ENCODE data around the gene CRYBG2. TPM values are rescaled to one million over a fixed set of nuclear protein-coding genes. Genes with fewer than 3 reads are reported as not detected.

CRYBG2 gene
- total and polyA plus RNA-seq, 2 of the 8 experiments (the other 6 are each of a cell fraction or from before 2014, with no cell fraction given), result 14.2 to 17.0 TPM

DNA sequence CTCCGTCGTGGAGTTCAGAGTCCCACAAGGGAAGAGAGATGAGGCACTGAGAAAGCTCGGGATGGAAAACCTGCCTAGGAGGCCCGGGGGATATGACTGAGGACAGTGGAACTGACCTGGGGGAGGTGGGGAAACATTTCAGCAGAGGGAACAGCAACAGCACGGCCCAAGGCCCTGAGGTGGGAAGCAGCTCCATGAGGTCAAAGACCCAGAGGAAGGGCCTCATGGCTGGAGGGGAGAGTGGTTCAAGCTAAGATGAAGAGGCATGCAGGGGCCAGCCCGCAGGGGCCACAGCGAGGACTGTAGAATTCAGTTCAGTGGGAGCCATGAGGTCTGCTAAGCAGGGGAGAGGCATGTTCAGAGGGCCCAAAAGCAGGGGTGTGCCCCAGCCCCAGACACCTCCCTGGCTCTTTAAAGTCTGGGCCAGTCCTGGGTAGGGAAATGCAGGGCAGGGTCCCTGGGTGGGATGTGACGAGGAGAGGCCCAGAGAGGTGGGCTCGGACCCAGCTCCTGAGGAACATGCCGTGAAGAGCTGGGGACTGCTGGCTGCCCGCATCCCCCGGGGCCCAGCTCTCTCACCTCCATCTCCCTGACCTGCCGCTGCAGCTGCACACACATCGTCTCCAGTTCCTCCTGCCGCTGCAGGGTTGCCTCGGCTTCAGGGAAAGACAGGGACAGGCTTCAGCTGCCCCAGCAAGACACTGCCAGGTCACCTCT, 57.4 kb downstream of the CRYBG2 start:
- TF ChIP-seq EGR1 (IDR thresholded peaks at IDR 0.05; ENCODE audit: borderline replicate concordance, low read depth, low read length) (no peak), CREB1 (IDR thresholded peaks at IDR 0.05) (no peak), SUZ12 (IDR thresholded peaks at IDR 0.05; ENCODE audit: low read length) (no peak), SP4 (IDR thresholded peaks at IDR 0.05; ENCODE audit: low read length) (no peak), MAFK (IDR thresholded peaks at IDR 0.05; ENCODE audit: low read depth, low read length) (no peak), CBX5 (IDR thresholded peaks at IDR 0.05; ENCODE audit: low read depth, low read length) (no peak), BCL11A (IDR thresholded peaks at IDR 0.05; ENCODE audit: low read depth in 2 of 2, low read length in 2 of 2) (no peak), HDAC6 (IDR thresholded peaks at IDR 0.05; ENCODE audit: low read depth, low read length) (no peak), KDM4A (IDR thresholded peaks at IDR 0.05; ENCODE audit: low read depth, low read length, severe bottlenecking) (no peak), SAP30 (IDR thresholded peaks at IDR 0.05; ENCODE audit: insufficient read depth, insufficient replicate concordance, low read length) (no peak)
- TF ChIP-seq, protein P1, sequence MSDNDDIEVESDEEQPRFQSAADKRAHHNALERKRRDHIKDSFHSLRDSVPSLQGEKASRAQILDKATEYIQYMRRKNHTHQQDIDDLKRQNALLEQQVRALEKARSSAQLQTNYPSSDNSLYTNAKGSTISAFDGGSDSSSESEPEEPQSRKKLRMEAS (IDR thresholded peaks at IDR 0.05), result no peak
- Histone ChIP-seq H3K18ac (ENCODE audit: extremely low read depth, low read length) (no peak overlapping the region), H3K9me3 (ENCODE audit: insufficient read depth in 2 of 2, low read depth in 1 of 2, low read length in 1 of 2) (no peaks in the 10 kb centered on the region), H2AK5ac (ENCODE audit: low read depth, low read length) (no peak overlapping the region), H2AFZ (ENCODE audit: low read length) (no peak overlapping the region), H2BK15ac (ENCODE audit: low read length) (no peak overlapping the region), H2BK5ac (ENCODE audit: low read depth, low read length) (no peak overlapping the region; the same call in 1 of the 2 replicates), H3K14ac (ENCODE audit: insufficient read length) (no peak overlapping the region), H3K79me1 (ENCODE audit: low read depth, low read length) (no peaks in the 10 kb centered on the region), H3K27ac (ENCODE audit: low read depth, low read length) (no peak overlapping the region), H3K4ac (replicated peaks; ENCODE audit: insufficient read length, low read depth, low read length) (no peak overlapping the region), H4K91ac (replicated peaks; ENCODE audit: insufficient read length, low read length) (no peak overlapping the region), H2BK12ac (ENCODE audit: low read depth, low read length) (no peak overlapping the region), H3K27me3 (replicated peaks in 1 of 4; ENCODE audit: control insufficient read depth in 3 of 4, extremely low read depth in 1 of 4, insufficient read depth in 3 of 4, low read length in 3 of 4) (no peaks in the 10 kb centered on the region), H2BK120ac (replicated peaks; ENCODE audit: low read depth, low read length) (no peak overlapping the region), H3K4me2 (ENCODE audit: insufficient read depth in 1 of 2, low read depth in 2 of 2, low read length in 2 of 2) (no peak overlapping the region), H3K36me3 (ENCODE audit: control insufficient read depth in 2 of 4, insufficient read depth in 4 of 4, low read length in 3 of 4) (no peaks in the 10 kb centered on the region), H3K4me1 (replicated peaks in 1 of 4; ENCODE audit: control insufficient read depth in 3 of 4, insufficient read depth in 4 of 4, low read length in 3 of 4) (peaks cover 0 to 3% (median 0%) of the 10 kb centered on the region in 4 experiments; a peak in 2 of 7 replicates), H3K23ac (ENCODE audit: insufficient read length) (no peak overlapping the region), H2BK20ac (ENCODE audit: low read length) (no peak overlapping the region), H4K8ac (ENCODE audit: extremely low read depth, insufficient read depth, low read length) (no peak overlapping the region), H3K23me2 (ENCODE audit: low read depth, low read length) (no peaks in the 10 kb centered on the region), H3K4me3 (ENCODE audit: extremely low read depth in 1 of 4, insufficient read depth in 2 of 4, low read depth in 3 of 4, low read length in 4 of 4) (no peak overlapping the region), H4K5ac (ENCODE audit: insufficient read length, low read depth, low read length) (no peak overlapping the region), H4K20me1 (replicated peaks in 1 of 2; ENCODE audit: control insufficient read depth in 1 of 2, insufficient read depth in 2 of 2, low read length in 2 of 2) (peaks cover 0 to 3% of the 10 kb centered on the region in 2 experiments), H3K56ac (replicated peaks; ENCODE audit: insufficient read length, low read depth, low read length) (no peak overlapping the region), H3K9ac (replicated peaks in 1 of 4; ENCODE audit: extremely low read depth in 1 of 4, low read depth in 3 of 4, low read length in 3 of 4) (no peak overlapping the region), H3K79me2 (ENCODE audit: control insufficient read depth in 1 of 2, insufficient read depth in 2 of 2, low read length in 2 of 2) (no peaks in the 10 kb centered on the region)
- FAIRE-seq, result no peak
- WGBS, 2 experiments (ENCODE audit: extremely low coverage in 1 of 2, insufficient coverage in 1 of 2, insufficient read length in 1 of 2, insufficient replicate concordance in 2 of 2, low coverage in 1 of 2, low lambda C conversion rate in 2 of 2, missing lambda C conversion rate in 1 of 2), result 85% methylated on average over 14 of the region's 16 CpGs; no CpG with 5 or more reads in 1 of the 2 experiments
- CTCF ChIA-PET (ENCODE audit: partially characterized antibody), result interaction anchor here (0.6 to 57.0 kb wide), 6 partner anchors 3 to 565 kb away, joined by 3 to 1530 read pairs (median 3); partner anchors contain the start of genes CD52, SH3BGRL3 and UBXN11
- POLR2A ChIA-PET (ENCODE audit: partially characterized antibody), result interaction anchor here (0.9 to 1.4 kb wide), 3 partner anchors 15 to 114 kb away, joined by 3 to 4 read pairs (median 3); partner anchors contain the start of gene LIN28A
- no peak for DNase-seq (ENCODE audit: low read depth in 1 of 2, low spot score in 2 of 2)
